Measurements from ENCODE around the gene ZNF507. TPM values are rescaled to one million over a fixed set of nuclear protein-coding genes. Genes with fewer than 3 reads are reported as not detected.

Gene ZNF507
- total and polyA plus RNA-seq, 9 of the 15 experiments (the other 6 are each of a cell fraction or from before 2014, with no cell fraction given): 2.9 to 25.0 (median 10.4) TPM

DNA sequence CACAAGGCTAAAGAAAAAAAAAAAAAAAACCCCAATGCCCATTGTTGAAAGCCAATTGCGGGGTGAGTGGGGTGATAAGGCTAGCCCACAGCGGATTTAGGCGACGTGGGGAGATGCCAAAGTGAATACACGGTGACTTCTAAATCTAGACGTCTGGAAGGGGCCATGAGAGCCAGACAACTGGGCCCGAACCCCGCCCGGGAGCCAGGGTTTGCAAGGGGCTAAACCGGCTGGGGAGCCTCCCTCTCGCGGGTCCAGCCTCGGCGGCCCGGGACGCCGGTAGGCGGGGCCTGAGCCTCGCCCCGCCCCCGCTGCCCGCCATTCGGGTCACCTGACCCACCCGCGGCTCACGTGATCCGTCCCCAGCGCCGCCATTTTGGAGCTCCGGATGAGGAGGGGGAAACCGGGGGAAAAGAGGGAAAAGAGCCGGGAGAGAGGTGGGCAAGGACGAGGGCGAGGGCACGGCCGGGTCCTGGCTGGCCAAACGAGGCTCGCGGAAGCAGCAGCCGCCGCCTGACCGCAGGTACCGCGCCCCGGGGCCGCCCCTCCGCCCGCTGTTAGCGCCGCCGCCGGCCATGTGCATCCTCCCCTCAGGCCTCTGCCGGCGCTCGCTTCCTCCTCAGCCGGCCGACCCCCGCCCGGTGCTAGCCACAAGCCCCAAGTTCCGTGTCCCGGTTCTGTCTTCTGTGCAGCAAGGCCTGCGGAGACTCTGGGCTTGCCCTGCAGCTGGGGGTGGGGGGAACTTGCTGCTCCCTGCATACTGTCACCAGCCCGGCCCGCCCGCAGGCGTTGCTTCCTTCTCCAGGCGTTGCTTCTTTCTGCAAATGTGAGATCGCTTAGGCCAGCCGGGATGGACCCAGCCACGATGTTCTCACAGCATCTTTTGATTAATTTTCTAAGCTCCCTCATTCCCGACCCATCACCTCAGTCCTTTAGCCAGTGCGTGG lies at the start of gene ZNF507 (continued):
- TF ChIP-seq, protein P1, sequence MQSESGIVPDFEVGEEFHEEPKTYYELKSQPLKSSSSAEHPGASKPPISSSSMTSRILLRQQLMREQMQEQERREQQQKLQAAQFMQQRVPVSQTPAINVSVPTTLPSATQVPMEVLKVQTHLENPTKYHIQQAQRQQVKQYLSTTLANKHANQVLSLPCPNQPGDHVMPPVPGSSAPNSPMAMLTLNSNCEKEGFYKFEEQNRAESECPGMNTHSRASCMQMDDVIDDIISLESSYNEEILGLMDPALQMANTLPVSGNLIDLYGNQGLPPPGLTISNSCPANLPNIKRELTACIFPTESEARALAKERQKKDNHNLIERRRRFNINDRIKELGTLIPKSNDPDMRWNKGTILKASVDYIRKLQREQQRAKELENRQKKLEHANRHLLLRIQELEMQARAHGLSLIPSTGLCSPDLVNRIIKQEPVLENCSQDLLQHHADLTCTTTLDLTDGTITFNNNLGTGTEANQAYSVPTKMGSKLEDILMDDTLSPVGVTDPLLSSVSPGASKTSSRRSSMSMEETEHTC (IDR thresholded peaks at IDR 0.05): peak; percentile 75; the same call in 1 of the 2 replicates
- TF ChIP-seq SMARCA5 (IDR thresholded peaks at IDR 0.05): no peak
- no peak for TF ChIP-seq NCOA6 (IDR thresholded peaks at IDR 0.05)
- no peak for TF ChIP-seq KDM5B (IDR thresholded peaks at IDR 0.05; ENCODE audit: insufficient replicate concordance, low read depth, low read length)
- peak; percentile 96 for TF ChIP-seq MYC (IDR thresholded peaks at IDR 0.05; ENCODE audit: low read depth, low read length)
- no peak for TF ChIP-seq MYC (CRISPR knock-in tag; IDR thresholded peaks at IDR 0.05; ENCODE audit: borderline replicate concordance, low read depth)
- TF ChIP-seq, protein P2, sequence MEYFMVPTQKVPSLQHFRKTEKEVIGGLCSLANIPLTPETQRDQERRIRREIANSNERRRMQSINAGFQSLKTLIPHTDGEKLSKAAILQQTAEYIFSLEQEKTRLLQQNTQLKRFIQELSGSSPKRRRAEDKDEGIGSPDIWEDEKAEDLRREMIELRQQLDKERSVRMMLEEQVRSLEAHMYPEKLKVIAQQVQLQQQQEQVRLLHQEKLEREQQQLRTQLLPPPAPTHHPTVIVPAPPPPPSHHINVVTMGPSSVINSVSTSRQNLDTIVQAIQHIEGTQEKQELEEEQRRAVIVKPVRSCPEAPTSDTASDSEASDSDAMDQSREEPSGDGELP (CRISPR knock-in tag; IDR thresholded peaks at IDR 0.05; ENCODE audit: borderline replicate concordance): peak; percentile 49
- no peak for TF ChIP-seq TCF7L2 (IDR thresholded peaks at IDR 0.05; ENCODE audit: low read depth, low read length)
- no peak for TF ChIP-seq ZNF561 (CRISPR knock-in tag; conservative IDR thresholded peaks at IDR 0.05)
- TF ChIP-seq E2F3 (CRISPR knock-in tag; IDR thresholded peaks at IDR 0.05): no peak
- no peak for TF ChIP-seq SRSF9 (IDR thresholded peaks at IDR 0.05; ENCODE audit: borderline replicate concordance, low read depth, low read length)
- TF ChIP-seq ZNF12 (CRISPR knock-in tag; IDR thresholded peaks at IDR 0.05): no peak; the same call in 1 of the 2 replicates
- TF ChIP-seq GABPB1 (CRISPR knock-in tag; IDR thresholded peaks at IDR 0.05): peak; percentile 67
- TF ChIP-seq RBFOX2 (IDR thresholded peaks at IDR 0.05; ENCODE audit: low read depth, low read length): peak; percentile 91
- TF ChIP-seq SIN3B (IDR thresholded peaks at IDR 0.05; ENCODE audit: low read depth): peak; percentile 98
- no peak for TF ChIP-seq LEF1 (IDR thresholded peaks at IDR 0.05)
- no peak for TF ChIP-seq ZFP91 (CRISPR knock-in tag; IDR thresholded peaks at IDR 0.05)
- peak; percentile 17 for TF ChIP-seq PCBP2 (IDR thresholded peaks at IDR 0.05; ENCODE audit: low read depth, low read length, poor library complexity, severe bottlenecking)
- TF ChIP-seq CREB1 (IDR thresholded peaks at IDR 0.05): no peak
- TF ChIP-seq CREB1 (CRISPR knock-in tag; IDR thresholded peaks at IDR 0.05): no peak
- no peak for TF ChIP-seq ZNF224 (CRISPR knock-in tag; IDR thresholded peaks at IDR 0.05)
- no peak for TF ChIP-seq SIRT6 (IDR thresholded peaks at IDR 0.05; ENCODE audit: low read depth, low read length)
- no peak for TF ChIP-seq ZNF586 (CRISPR knock-in tag; conservative IDR thresholded peaks at IDR 0.05)
- no peak for TF ChIP-seq ELF2 (CRISPR knock-in tag; IDR thresholded peaks at IDR 0.05)
